Lower leg skin (tissue), 4 donors: Measurements from ENCODE around the gene CTXND2. TPM values are rescaled to one million over a fixed set of nuclear protein-coding genes. Genes with fewer than 3 reads are reported as not detected.
"Not testable (repeated sequence)": the region's sequence is repeated elsewhere in the genome, so short reads cannot be mapped to it uniquely, and the experiment has no call there.

Experiments used
- DNase-seq, 2 donors: peaks; one replicate each; pipeline ENCODE4 v3.0.0-alpha.2; 2019; ENCODE audit warnings: low spot score in 2 of 2
- H3K4me3 ChIP-seq: fragments of 200-600 bp; sonication (generic); 2 replicates; pipeline ENCODE4 v1.5.1; 2017; ENCODE audit warnings: mild to moderate bottlenecking, low read depth; ENCODE audit not compliant: poor library complexity, severe bottlenecking
- CTCF ChIP-seq, 3 donors: fragments of 450-650 bp; IDR thresholded peaks; one replicate each; pipeline ENCODE4 v1.5.1; 2016; ENCODE audit warnings: antibody characterized with exemption in 3 of 3, mild to moderate bottlenecking in 3 of 3, moderate library complexity in 2 of 3
- POLR2A ChIP-seq, 2 donors: fragments of 450-650 bp; IDR thresholded peaks; one replicate each; pipeline ENCODE4 v1.6.1; 2016 to 2017; ENCODE audit warnings: antibody characterized with exemption in 2 of 2, mild to moderate bottlenecking in 1 of 2, moderate library complexity in 1 of 2
- WGBS, 2 donors: methylation state at CpG; one replicate each; pipeline ENCODE4 v1.1.5; 2018; 5-methylcytosine and 5-hydroxymethylcytosine counted together
- intact Hi-C: fragments of 100-400 bp; cut with DNase I; formaldehyde crosslinking; loops from one replicate; pipeline ENCODE4 v1.15.0; 2023; ENCODE audit warnings: low total_unique reads
- total RNA-seq, 4 donors: library from RNA; depleted of rRNA; stranded (reverse); fragments of >200 nt; gene quantifications; one replicate each; pipeline ENCODE4 v1.1.0, GENCODE V29; 2016

Gene CTXND2
- total RNA-seq, 4 donors from 2014 or later = not detected

- no peak for DNase-seq
- H3K4me3 ChIP-seq = no peak overlapping the region
- TF ChIP-seq CTCF (IDR thresholded peaks at IDR 0.05) (no peak), POLR2A (IDR thresholded peaks at IDR 0.05) (no peak)
- intact Hi-C loops = no loop called here
- 78 to 87% methylated on average over 7 of the region's 7 CpGs for WGBS, 2 donors
Measured at GRCh38 chr1:150917387-150917786, 30.5 kb downstream of the CTXND2 start.

GRCh38 chr1:150922519-150922975 is 35.6 kb downstream of the CTXND2 start:
- DNase-seq = peak; percentile 79 to 91
- intact Hi-C loops = no loop called here
- WGBS, 2 donors = 26 to 32% methylated on average over 2 of the region's 2 CpGs
- peak in 1 of 3 donors; percentile 36 for TF ChIP-seq CTCF (IDR thresholded peaks at IDR 0.05)
- TF ChIP-seq POLR2A (IDR thresholded peaks at IDR 0.05) = no peak
- no peak overlapping the region for H3K4me3 ChIP-seq

- WGBS, 2 donors = 83 to 93% methylated on average over 23 of the region's 23 CpGs
- peak in 1 of 2 donors; percentile 76 for DNase-seq
- H3K4me3 ChIP-seq = no peak overlapping the region
- intact Hi-C loops = no loop called here
- TF ChIP-seq POLR2A (IDR thresholded peaks at IDR 0.05) = no peak
- no peak for TF ChIP-seq CTCF (IDR thresholded peaks at IDR 0.05)
Measured at GRCh38 chr1:150925080-150925479, 38.1 kb downstream of the CTXND2 start.

DNA sequence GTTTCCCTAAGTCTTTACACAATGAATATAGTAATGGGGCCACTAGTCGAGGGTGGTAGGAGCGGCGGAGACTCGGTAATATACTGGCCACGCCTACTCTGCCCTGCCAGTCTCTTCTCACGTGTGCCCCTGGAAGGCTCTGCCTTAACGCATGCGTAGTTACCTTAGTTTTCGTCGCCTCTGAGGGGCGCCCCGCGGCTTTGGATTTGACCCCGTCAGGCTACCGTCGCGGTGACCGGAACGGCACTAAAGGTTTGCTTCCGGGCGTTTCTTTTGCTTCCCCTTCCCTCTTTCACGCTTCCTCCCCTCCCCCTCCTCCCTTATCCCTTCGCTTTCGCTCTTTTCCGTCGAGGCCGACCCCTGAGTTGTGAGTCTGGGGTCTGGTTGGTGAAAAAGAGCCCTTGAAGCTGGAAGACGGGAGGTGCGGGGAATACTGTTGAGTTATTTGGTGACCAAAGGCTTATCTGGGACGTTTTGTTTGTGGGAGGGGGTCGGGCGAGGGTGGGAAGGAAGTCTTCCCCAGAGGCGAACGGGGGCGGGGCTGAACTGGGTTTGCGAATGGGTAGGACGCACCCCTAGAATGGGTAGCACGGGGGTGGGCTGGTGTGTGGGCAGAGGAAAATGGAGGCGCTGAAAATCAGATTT is 39.3 kb downstream of the CTXND2 start, which contains the start of gene SETDB1:
TSS of gene SETDB1 (plus strand) at position 267 of the 645 bp plus-strand sequence. CDS start 1,352 bp downstream, outside the sequence.
- peak; percentile 95 to 99 for DNase-seq
- intact Hi-C loops = no loop called here
- TF ChIP-seq CTCF (IDR thresholded peaks at IDR 0.05) = no peak
- no peak for TF ChIP-seq POLR2A (IDR thresholded peaks at IDR 0.05)
- WGBS, 2 donors = 1% methylated on average over 39 of the region's 39 CpGs
- H3K4me3 ChIP-seq = peak within 1 kb of the TSS; percentile 80

DNA sequence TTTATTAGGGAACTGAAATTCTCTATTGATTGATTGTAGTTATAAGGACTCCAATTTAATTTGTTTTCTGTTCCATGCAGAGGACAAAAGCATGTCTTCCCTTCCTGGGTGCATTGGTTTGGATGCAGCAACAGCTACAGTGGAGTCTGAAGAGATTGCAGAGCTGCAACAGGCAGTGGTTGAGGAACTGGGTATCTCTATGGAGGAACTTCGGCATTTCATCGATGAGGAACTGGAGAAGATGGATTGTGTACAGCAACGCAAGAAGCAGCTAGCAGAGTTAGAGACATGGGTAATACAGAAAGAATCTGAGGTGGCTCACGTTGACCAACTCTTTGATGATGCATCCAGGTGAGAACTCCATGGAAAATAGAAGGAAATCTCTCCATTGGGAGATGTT is 40.7 kb downstream of the CTXND2 start:
- no peak overlapping the region for H3K4me3 ChIP-seq
- WGBS, 2 donors = 89 to 97% methylated on average over 4 of the region's 4 CpGs
- TF ChIP-seq POLR2A (IDR thresholded peaks at IDR 0.05) (no peak), CTCF (IDR thresholded peaks at IDR 0.05) (no peak)
- intact Hi-C loops = no loop called here
- DNase-seq = peak in 1 of 2 donors; percentile 5

- intact Hi-C loops = no loop called here
- no peak for DNase-seq
- WGBS, 2 donors = 96 to 99% methylated on average over 3 of the region's 3 CpGs
- no peak overlapping the region for H3K4me3 ChIP-seq
- TF ChIP-seq CTCF (IDR thresholded peaks at IDR 0.05) = no peak
- no peak for TF ChIP-seq POLR2A (IDR thresholded peaks at IDR 0.05)
Measured at GRCh38 chr1:150928286-150928685, 41.4 kb downstream of the CTXND2 start.

GRCh38 chr1:150928775-150929174 is 41.8 kb downstream of the CTXND2 start:
- intact Hi-C loops, H3K4me3 ChIP-seq, DNase-seq: not testable (repeated sequence)
- WGBS, 2 donors = 98 to 99% methylated on average over 6 of the region's 6 CpGs
